K562 (cell line): ENCODE measurements around the gene ADAM23. TPM values are rescaled to one million over a fixed set of nuclear protein-coding genes. Genes with fewer than 3 reads are reported as not detected.

Experiments used
- ATAC-seq: fragments of 200-7000 bp; cut with Tn5 transposase; 3 replicates; pipeline ENCODE4 v1.9.1; 2020; ENCODE audit warnings: moderate library complexity
- BruUV-seq: library from RNA; stranded (reverse); fragments of 400-500 nt; replicated peaks from 2 replicates; lab custom pipeline; 2021; lab: Mats Ljungman, UMichigan
- CTCF ChIA-PET: fragments of 300-600 bp; formaldehyde crosslinking; extraction: SDS; loops from one replicate; lab custom pipeline; 2021; ENCODE audit warnings: low intra/inter-chr PET ratio; lab: Yijun Ruan, JAX
- POLR2A ChIA-PET: fragments of 300-600, 350-650 bp; sonication (Branson Sonifier 250); formaldehyde crosslinking; extraction: SDS; loops from one replicate; lab custom pipeline; 2021; ENCODE audit warnings: antibody characterized with exemption, inconsistent platforms; lab: Yijun Ruan, JAX
- DNase-seq, 4 experiments: peaks; one replicate each; pipeline versions ENCODE4 v3.0.0 to v3.0.0-alpha.2; 2011 to 2018; ENCODE audit warnings: low spot score in 3 of 4, mixed read lengths in 3 of 4; ENCODE audit errors: extremely low read depth in 1 of 4
- FAIRE-seq: peaks from 2 replicates; lab custom pipeline; 2011; peaks lifted over from hg19 to GRCh38; lab: Jason Lieb, UNC
- H2AFZ ChIP-seq: 2 replicates; pipeline ENCODE4 v1.6.0; 2011; ENCODE audit warnings: low read depth, low read length, control low read depth, inconsistent platforms
- H3K27ac ChIP-seq: fragments of 200-600 bp; 3 replicates; pipeline ENCODE4 v1.8.0; 2011; ENCODE audit warnings: low read depth, mild to moderate bottlenecking, control low read depth, inconsistent platforms, low read length, moderate library complexity, mixed read lengths; ENCODE audit errors: extremely low read depth
- H3K27me3 ChIP-seq, 2 experiments: fragments of 300-600 bp in 1 of 2; 2 replicates in 1 of 2; 3 replicates in 1 of 2; pipeline versions ENCODE4 v1.6.0 to v1.8.0; 2011; ENCODE audit warnings: inconsistent platforms in 2 of 2, low read length in 2 of 2, mild to moderate bottlenecking in 1 of 2, mixed read lengths in 1 of 2, moderate library complexity in 1 of 2; ENCODE audit not compliant: control insufficient read depth in 2 of 2, insufficient read depth in 2 of 2
- H3K36me3 ChIP-seq: fragments of 300-600 bp; 3 replicates; pipeline ENCODE4 v1.8.0; 2011; ENCODE audit warnings: mild to moderate bottlenecking, low read length, inconsistent platforms; ENCODE audit not compliant: control insufficient read depth, insufficient read depth
- H3K4me1 ChIP-seq, 2 experiments: fragments of 200-600 bp in 1 of 2; replicated peaks in 1 of 2; 2 replicates in 1 of 2; 3 replicates in 1 of 2; pipeline versions ENCODE4 v1.5.1 to v1.8.0; 2011; ENCODE audit warnings: inconsistent platforms in 2 of 2, low read length in 2 of 2, mild to moderate bottlenecking in 1 of 2, mixed read lengths in 1 of 2, moderate library complexity in 1 of 2; ENCODE audit not compliant: control insufficient read depth in 2 of 2, insufficient read depth in 2 of 2
- H3K4me2 ChIP-seq: 2 replicates; pipeline ENCODE4 v1.6.1; 2011; ENCODE audit warnings: low read length, control low read depth, inconsistent platforms, mixed read lengths; ENCODE audit not compliant: insufficient read depth
- H3K4me3 ChIP-seq: fragments of 200-600 bp; sonication (generic), shearing (Covaris generic); 2 replicates; pipeline ENCODE4 v1.5.1; 2016; ENCODE audit warnings: control low read depth, inconsistent platforms
- H3K79me2 ChIP-seq: fragments of 200-600 bp; 3 replicates; pipeline ENCODE4 v1.8.0; 2011; ENCODE audit warnings: low read length, inconsistent platforms; ENCODE audit not compliant: control insufficient read depth, insufficient read depth
- H3K9ac ChIP-seq, 2 experiments: 2 replicates each; pipeline versions ENCODE4 v1.6.0 to v1.6.1; 2011; ENCODE audit warnings: low read depth in 2 of 2, low read length in 2 of 2, control low read depth in 1 of 2, inconsistent platforms in 1 of 2, mild to moderate bottlenecking in 1 of 2, mixed read lengths in 1 of 2; ENCODE audit not compliant: insufficient read depth in 1 of 2
- H3K9me1 ChIP-seq: one replicate; pipeline ENCODE4 v1.6.0; 2011; ENCODE audit warnings: inconsistent platforms, mild to moderate bottlenecking, low read length, moderate library complexity; ENCODE audit not compliant: control insufficient read depth, insufficient read depth
- H3K9me3 ChIP-seq: replicated peaks from 2 replicates; pipeline ENCODE4 v1.5.1; 2011; ENCODE audit warnings: low read depth, low read length, inconsistent platforms; ENCODE audit not compliant: control insufficient read depth, insufficient read depth
- H4K20me1 ChIP-seq: replicated peaks from 2 replicates; pipeline ENCODE4 v1.6.1; 2011; ENCODE audit warnings: low read length, inconsistent platforms, mixed read lengths; ENCODE audit not compliant: control insufficient read depth, insufficient read depth
- CXXC5 ChIP-seq: fragments of 250-450 bp; sonication (Bioruptor Pico); IDR thresholded peaks from 2 replicates; pipeline ENCODE4 v1.8.0; 2022; ENCODE audit warnings: inconsistent platforms, mild to moderate bottlenecking, moderate library complexity
- E2F5 ChIP-seq: sonication (generic); formaldehyde crosslinking; IDR thresholded peaks from 2 replicates; pipeline ENCODE4 v1.8.0; 2022; ENCODE audit warnings: mild to moderate bottlenecking, missing genetic modification reagents
- GABPA ChIP-seq: fragments of 200-800 bp; sonication (Bioruptor generic); conservative IDR thresholded peaks from 2 replicates; pipeline ENCODE4 v1.6.1; 2016; ENCODE audit warnings: low read depth, missing genetic modification characterization, missing compliant biosample characterization
- MECOM ChIP-seq: fragments of 250-450 bp; sonication (Bioruptor Pico); IDR thresholded peaks from 2 replicates; pipeline ENCODE4 v1.8.0; 2022; ENCODE audit warnings: inconsistent platforms
- PRPF4 ChIP-seq: fragments of 200-400 bp; formaldehyde crosslinking; IDR thresholded peaks from one replicate; pipeline ENCODE4 v1.6.1; 2017; ENCODE audit warnings: low read length, low read depth, mild to moderate bottlenecking; ENCODE audit not compliant: insufficient read depth, poor library complexity, severe bottlenecking
- SNRNP70 ChIP-seq: fragments of 200-400 bp; formaldehyde crosslinking; optimal IDR thresholded peaks from 2 replicates; pipeline ENCODE3; 2017; ENCODE audit warnings: low read depth, low read length
- ZBTB9 ChIP-seq: fragments of 450-650 bp; formaldehyde crosslinking; IDR thresholded peaks from 2 replicates; pipeline ENCODE4 v1.4.0; 2020; ENCODE audit warnings: mild to moderate bottlenecking, moderate library complexity
- ZNF175 ChIP-seq: fragments of 200-800 bp; sonication (Bioruptor generic); IDR thresholded peaks from 2 replicates; pipeline ENCODE4 v1.6.1; 2016; ENCODE audit warnings: low read depth, mild to moderate bottlenecking, missing genetic modification characterization, missing compliant biosample characterization
- ZNF354B ChIP-seq: fragments of 250-450 bp; sonication (Bioruptor Pico); IDR thresholded peaks from 2 replicates; pipeline ENCODE4 v1.4.0; 2020
- WGBS: fragments of 100-300 bp; shearing (Covaris generic); methylation state at CpG from one replicate; pipeline ENCODE4 v1.1.6; 2016; ENCODE audit warnings: low coverage, mixed read lengths; ENCODE audit not compliant: insufficient coverage; ENCODE audit errors: missing lambda C conversion rate; 5-methylcytosine and 5-hydroxymethylcytosine counted together
- in situ Hi-C: fragments of 300-500 bp; cut with MboI; formaldehyde crosslinking; loops from 4 replicates; pipeline ENCODE4 v1.15.0; 2018; ENCODE audit warnings: inconsistent platforms, mixed read lengths
- intact Hi-C: fragments of 100-400 bp; cut with micrococcal nuclease; formaldehyde crosslinking; loops from 2 replicates; pipeline ENCODE4 v1.14.2; 2022
- polyA plus RNA-seq, 8 experiments: library from polyadenylated mRNA; depleted of rRNA in 4 of 8; stranded (reverse) in 5 of 8; unstranded in 3 of 8; fragments of >200 nt; fragmentation: Nextera tagmentation in 2 of 8; fragmentation: Illumina TruSeq in 1 of 8; extraction: Ambion mirVana in 2 of 8; extraction: Trizol in 1 of 8; gene quantifications; 2 replicates each; pipeline versions ENCODE4 v1.2.1 to v1.2.3, GENCODE V29; 2011 to 2014; ENCODE audit warnings: inconsistent platforms in 1 of 8, missing spikeins in 1 of 8
- total RNA-seq, 7 experiments: library from RNA; depleted of rRNA in 6 of 7; stranded (reverse); fragments of >200 nt in 6 of 7; fragmentation: Illumina TruSeq in 2 of 7; extraction: Trizol in 2 of 7; gene quantifications; 2 replicates each; pipeline versions ENCODE4 v1.2.1 to v1.2.3, GENCODE V29; 2011 to 2021; ENCODE audit warnings: low replicate concordance in 1 of 7
- TF ChIP-seq, protein P1 (sequence below): fragments of 450-650 bp; IDR thresholded peaks from 2 replicates; pipeline ENCODE4 v1.7.1; 2018; ENCODE audit warnings: mild to moderate bottlenecking, low read depth; ENCODE audit not compliant: partially characterized antibody
- TF ChIP-seq, protein P2 (sequence below): fragments of 250-450 bp; sonication (Bioruptor Pico); IDR thresholded peaks from 2 replicates; pipeline ENCODE4 v1.5.0; 2022; ENCODE audit warnings: mild to moderate bottlenecking
- TF ChIP-seq, protein P3 (sequence below): IDR thresholded peaks from 2 replicates; pipeline ENCODE4 v1.6.1; 2014; ENCODE audit warnings: antibody characterized with exemption

ADAM23 gene
- total and polyA plus RNA-seq, 9 of the 15 experiments (the other 6 are each of a cell fraction or from before 2014, with no cell fraction given): 0.02 TPM; not detected in 8

GRCh38 chr2:206548383-206548782 lies 105.1 kb downstream of the ADAM23 start:
- no peak for ATAC-seq
- WGBS: 0% methylated on average over 5 of the region's 5 CpGs
- Histone ChIP-seq H3K27me3 (no peaks in the 10 kb centered on the region), H3K9ac (no peak overlapping the region), H4K20me1 (no peaks in the 10 kb centered on the region), H3K4me3 (no peak overlapping the region), H3K9me3 (no peaks in the 10 kb centered on the region), H3K36me3 (no peaks in the 10 kb centered on the region), H3K4me2 (no peak overlapping the region), H3K4me1 (no peaks in the 10 kb centered on the region), H3K79me2 (no peaks in the 10 kb centered on the region), H2AFZ (no peak overlapping the region), H3K9me1 (no peaks in the 10 kb centered on the region), H3K27ac (no peak overlapping the region)
- ChIA-PET POLR2A (no interaction called here), CTCF (no interaction called here)
- intact Hi-C loops (no loop called here), in situ Hi-C loops (no loop called here)
- DNase-seq: no peak
- no peak for FAIRE-seq
- no TSS peak for BruUV-seq
- TF ChIP-seq CXXC5 (CRISPR knock-in tag): no peak
- no peak for TF ChIP-seq E2F5 (CRISPR knock-in tag)
- TF ChIP-seq ZNF175 (CRISPR knock-in tag): no peak
- no peak for TF ChIP-seq SNRNP70
- TF ChIP-seq MECOM: no peak
- no peak for TF ChIP-seq ZBTB9 (CRISPR knock-in tag)
- TF ChIP-seq, protein P1, sequence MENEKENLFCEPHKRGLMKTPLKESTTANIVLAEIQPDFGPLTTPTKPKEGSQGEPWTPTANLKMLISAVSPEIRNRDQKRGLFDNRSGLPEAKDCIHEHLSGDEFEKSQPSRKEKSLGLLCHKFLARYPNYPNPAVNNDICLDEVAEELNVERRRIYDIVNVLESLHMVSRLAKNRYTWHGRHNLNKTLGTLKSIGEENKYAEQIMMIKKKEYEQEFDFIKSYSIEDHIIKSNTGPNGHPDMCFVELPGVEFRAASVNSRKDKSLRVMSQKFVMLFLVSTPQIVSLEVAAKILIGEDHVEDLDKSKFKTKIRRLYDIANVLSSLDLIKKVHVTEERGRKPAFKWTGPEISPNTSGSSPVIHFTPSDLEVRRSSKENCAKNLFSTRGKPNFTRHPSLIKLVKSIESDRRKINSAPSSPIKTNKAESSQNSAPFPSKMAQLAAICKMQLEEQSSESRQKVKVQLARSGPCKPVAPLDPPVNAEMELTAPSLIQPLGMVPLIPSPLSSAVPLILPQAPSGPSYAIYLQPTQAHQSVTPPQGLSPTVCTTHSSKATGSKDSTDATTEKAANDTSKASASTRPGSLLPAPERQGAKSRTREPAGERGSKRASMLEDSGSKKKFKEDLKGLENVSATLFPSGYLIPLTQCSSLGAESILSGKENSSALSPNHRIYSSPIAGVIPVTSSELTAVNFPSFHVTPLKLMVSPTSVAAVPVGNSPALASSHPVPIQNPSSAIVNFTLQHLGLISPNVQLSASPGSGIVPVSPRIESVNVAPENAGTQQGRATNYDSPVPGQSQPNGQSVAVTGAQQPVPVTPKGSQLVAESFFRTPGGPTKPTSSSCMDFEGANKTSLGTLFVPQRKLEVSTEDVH: no peak
- TF ChIP-seq PRPF4: no peak
- TF ChIP-seq, protein P2, sequence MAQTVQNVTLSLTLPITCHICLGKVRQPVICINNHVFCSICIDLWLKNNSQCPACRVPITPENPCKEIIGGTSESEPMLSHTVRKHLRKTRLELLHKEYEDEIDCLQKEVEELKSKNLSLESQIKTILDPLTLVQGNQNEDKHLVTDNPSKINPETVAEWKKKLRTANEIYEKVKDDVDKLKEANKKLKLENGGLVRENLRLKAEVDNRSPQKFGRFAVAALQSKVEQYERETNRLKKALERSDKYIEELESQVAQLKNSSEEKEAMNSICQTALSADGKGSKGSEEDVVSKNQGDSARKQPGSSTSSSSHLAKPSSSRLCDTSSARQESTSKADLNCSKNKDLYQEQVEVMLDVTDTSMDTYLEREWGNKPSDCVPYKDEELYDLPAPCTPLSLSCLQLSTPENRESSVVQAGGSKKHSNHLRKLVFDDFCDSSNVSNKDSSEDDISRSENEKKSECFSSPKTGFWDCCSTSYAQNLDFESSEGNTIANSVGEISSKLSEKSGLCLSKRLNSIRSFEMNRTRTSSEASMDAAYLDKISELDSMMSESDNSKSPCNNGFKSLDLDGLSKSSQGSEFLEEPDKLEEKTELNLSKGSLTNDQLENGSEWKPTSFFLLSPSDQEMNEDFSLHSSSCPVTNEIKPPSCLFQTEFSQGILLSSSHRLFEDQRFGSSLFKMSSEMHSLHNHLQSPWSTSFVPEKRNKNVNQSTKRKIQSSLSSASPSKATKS (CRISPR knock-in tag): no peak
- TF ChIP-seq, protein P3, sequence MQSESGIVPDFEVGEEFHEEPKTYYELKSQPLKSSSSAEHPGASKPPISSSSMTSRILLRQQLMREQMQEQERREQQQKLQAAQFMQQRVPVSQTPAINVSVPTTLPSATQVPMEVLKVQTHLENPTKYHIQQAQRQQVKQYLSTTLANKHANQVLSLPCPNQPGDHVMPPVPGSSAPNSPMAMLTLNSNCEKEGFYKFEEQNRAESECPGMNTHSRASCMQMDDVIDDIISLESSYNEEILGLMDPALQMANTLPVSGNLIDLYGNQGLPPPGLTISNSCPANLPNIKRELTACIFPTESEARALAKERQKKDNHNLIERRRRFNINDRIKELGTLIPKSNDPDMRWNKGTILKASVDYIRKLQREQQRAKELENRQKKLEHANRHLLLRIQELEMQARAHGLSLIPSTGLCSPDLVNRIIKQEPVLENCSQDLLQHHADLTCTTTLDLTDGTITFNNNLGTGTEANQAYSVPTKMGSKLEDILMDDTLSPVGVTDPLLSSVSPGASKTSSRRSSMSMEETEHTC: no peak
- no peak for TF ChIP-seq ZNF354B (CRISPR knock-in tag)
- no peak for TF ChIP-seq GABPA
- TF ChIP-seq, all 486 proteins: peak for 0
